ENCODE results near the gene PAF1. TPM values are rescaled to one million over a fixed set of nuclear protein-coding genes. Genes with fewer than 3 reads are reported as not detected.

The PAF1 gene
- polyA plus RNA-seq, 3 donors: 22.7 to 37.8 (median 25.2) TPM

- no peak for TF ChIP-seq CTCF (IDR thresholded peaks at IDR 0.05)
- Histone ChIP-seq H2AFZ (ENCODE audit: insufficient read depth, low read depth, low read length, poor library complexity, severe bottlenecking) (peak overlapping the region; percentile 80), H3K9ac (ENCODE audit: insufficient read depth, low read length, poor library complexity, severe bottlenecking) (peak overlapping the region; percentile 89), H3K79me2 (ENCODE audit: insufficient read depth, low read length) (peaks cover 32% of the 10 kb centered on the region), H4K20me1 (ENCODE audit: insufficient read depth, low read length) (peaks cover 19% of the 10 kb centered on the region), H3K27ac (ENCODE audit: low read depth in 1 of 2, low read length in 2 of 2) (peak overlapping the region; percentile 50 to 89), H3K4me2 (replicated peaks; ENCODE audit: extremely low read depth, low read length, poor library complexity, severe bottlenecking) (peak overlapping the region; percentile 93), H3K9me3 (replicated peaks in 1 of 2; ENCODE audit: control insufficient read depth in 1 of 2, insufficient read depth in 1 of 2, low read length in 2 of 2) (no peaks in the 10 kb centered on the region), H3K4me3 (replicated peaks in 1 of 3; ENCODE audit: low read depth in 2 of 3, low read length in 3 of 3) (peak overlapping the region; percentile 47 to 96 (median 95)), H3K36me3 (replicated peaks in 1 of 2; ENCODE audit: control insufficient read depth in 1 of 2, insufficient read depth in 2 of 2, low read length in 2 of 2) (peaks cover 24 to 30% of the 10 kb centered on the region in 2 donors), H3K27me3 (ENCODE audit: control insufficient read depth in 2 of 2, insufficient read depth in 2 of 2, low read length in 2 of 2) (peaks cover 0 to 2% of the 10 kb centered on the region in 2 donors), H3K4me1 (ENCODE audit: control insufficient read depth in 1 of 2, insufficient read depth in 2 of 2, low read length in 2 of 2) (peaks cover 26 to 32% of the 10 kb centered on the region in 2 donors)
- peaks cover 28 to 30% of the 10 kb centered on the region in 2 donors for H3K36me3 Mint-ChIP-seq
- 15% methylated on average over 2 of the region's 2 CpGs for WGBS (ENCODE audit: insufficient coverage)
- H3K27me3 Mint-ChIP-seq (ENCODE audit: low read depth in 3 of 3): peaks cover 6 to 15% (median 9%) of the 10 kb centered on the region in 3 donors
- peak overlapping the region; percentile 99 for H3K4me3 Mint-ChIP-seq
- peaks cover 0 to 2% (median 0%) of the 10 kb centered on the region in 7 donors for H3K9me3 Mint-ChIP-seq
- DNase-seq: no peak
- H3K27ac Mint-ChIP-seq: peak overlapping the region; percentile 93 to 98 (median 95)
- peaks cover 34% of the 10 kb centered on the region for H3K4me1 Mint-ChIP-seq
- intact Hi-C loops (cut with micrococcal nuclease): loop anchor here (1.0 to 5.0 kb wide), 3 partner anchors 45 to 96 kb away; partner anchors contain the start of genes EID2B (in 1 of the 2), MED29 (in 1 of the 2), PAF1 (in 1 of the 2) and SAMD4B (in 1 of the 2)
These were observed 45.4 kb upstream of the PAF1 start for GRCh38 chr19:39436350-39436716.

- Histone ChIP-seq H3K9ac (ENCODE audit: insufficient read depth, low read length, poor library complexity, severe bottlenecking) (peak within 1 kb of the TSS; percentile 89), H3K27ac (ENCODE audit: low read depth in 1 of 2, low read length in 2 of 2) (peak within 1 kb of the TSS; percentile 82 to 89), H3K9me3 (replicated peaks in 1 of 2; ENCODE audit: control insufficient read depth in 1 of 2, insufficient read depth in 1 of 2, low read length in 2 of 2) (no peaks in the 10 kb centered on the region), H2AFZ (ENCODE audit: insufficient read depth, low read depth, low read length, poor library complexity, severe bottlenecking) (peak within 1 kb of the TSS; percentile 80), H3K4me3 (replicated peaks in 1 of 3; ENCODE audit: low read depth in 2 of 3, low read length in 3 of 3) (peak within 1 kb of the TSS; percentile 54 to 96 (median 95)), H3K4me2 (replicated peaks; ENCODE audit: extremely low read depth, low read length, poor library complexity, severe bottlenecking) (peak within 1 kb of the TSS; percentile 93), H3K4me1 (ENCODE audit: control insufficient read depth in 1 of 2, insufficient read depth in 2 of 2, low read length in 2 of 2) (peaks cover 32 to 38% of the 10 kb centered on the region in 2 donors), H4K20me1 (ENCODE audit: insufficient read depth, low read length) (peaks cover 19% of the 10 kb centered on the region), H3K36me3 (replicated peaks in 1 of 2; ENCODE audit: control insufficient read depth in 1 of 2, insufficient read depth in 2 of 2, low read length in 2 of 2) (peaks cover 24 to 30% of the 10 kb centered on the region in 2 donors), H3K27me3 (ENCODE audit: control insufficient read depth in 2 of 2, insufficient read depth in 2 of 2, low read length in 2 of 2) (peaks cover 0 to 2% of the 10 kb centered on the region in 2 donors), H3K79me2 (ENCODE audit: insufficient read depth, low read length) (peaks cover 32% of the 10 kb centered on the region)
- WGBS (ENCODE audit: insufficient coverage): under 1% methylated on average over 56 of the region's 61 CpGs
- no peak for TF ChIP-seq CTCF (IDR thresholded peaks at IDR 0.05)
- Mint-ChIP-seq H3K4me1 (peaks cover 40% of the 10 kb centered on the region), H3K4me3 (peak within 1 kb of the TSS; percentile 99), H3K9me3 (peaks cover 0 to 3% (median 0%) of the 10 kb centered on the region in 7 donors), H3K27ac (peak within 1 kb of the TSS; percentile 94 to 99 (median 97)), H3K36me3 (peaks cover 28 to 30% of the 10 kb centered on the region in 2 donors), H3K27me3 (ENCODE audit: low read depth in 3 of 3) (peaks cover 6 to 12% (median 9%) of the 10 kb centered on the region in 3 donors)
- intact Hi-C loops (cut with micrococcal nuclease): loop anchor here (1.0 to 5.0 kb wide), 3 partner anchors 44 to 97 kb away; partner anchors contain the start of genes EID2B (in 1 of the 2), MED29 (in 1 of the 2), PAF1 (in 1 of the 2) and SAMD4B (in 1 of the 2)
- peak; percentile 98 to 99 (median 98) for DNase-seq
These were observed 44.8 kb upstream of the PAF1 start, which contains the start of gene RPS16 for GRCh38 chr19:39435499-39436349. Gene RPS16 (minus strand): TSS chr19:39435949. CDS start chr19:39435895, 54 bp downstream.
